GM23338 (cell line): ENCODE results near the gene LRCH3. TPM values are rescaled to one million over a fixed set of nuclear protein-coding genes. Genes with fewer than 3 reads are reported as not detected.
A peak's percentile ranks its signal among the peaks of the same experiment; 100 is the strongest.

Experiments used
- ATAC-seq: fragments of 200-7000 bp; cut with Tn5 transposase; 3 replicates; pipeline ENCODE4 v1.9.1; 2020
- DNase-seq: peaks from one replicate; pipeline ENCODE4 v3.0.0-alpha.2; 2015; ENCODE audit warnings: low spot score
- H2AFZ ChIP-seq: fragments of 200-600 bp; sonication (generic); 2 replicates; pipeline ENCODE4 v1.8.0; 2016; ENCODE audit warnings: antibody characterized with exemption, mild to moderate bottlenecking, moderate library complexity
- H3F3A ChIP-seq: fragments of 200-600 bp; sonication (generic); replicated peaks from 2 replicates; pipeline ENCODE4 v1.8.0; 2017; ENCODE audit warnings: antibody characterized with exemption, mixed run types, low read depth
- H3K27ac ChIP-seq: fragments of 200-600 bp; sonication (generic); 2 replicates; pipeline ENCODE4 v1.6.1; 2016; ENCODE audit warnings: low read depth
- H3K27me3 ChIP-seq: fragments of 200-600 bp; sonication (generic); 2 replicates; pipeline ENCODE4 v1.8.0; 2016; ENCODE audit warnings: mild to moderate bottlenecking, mixed run types, moderate library complexity; ENCODE audit not compliant: insufficient read depth
- H3K36me3 ChIP-seq: fragments of 200-600 bp; sonication (generic); 2 replicates; pipeline ENCODE4 v1.8.0; 2016; ENCODE audit warnings: mild to moderate bottlenecking; ENCODE audit not compliant: insufficient read depth
- H3K4me1 ChIP-seq: fragments of 200-600 bp; sonication (generic); 2 replicates; pipeline ENCODE4 v1.8.0; 2016; ENCODE audit warnings: mild to moderate bottlenecking, moderate library complexity; ENCODE audit not compliant: insufficient read depth
- H3K4me2 ChIP-seq: fragments of 200-600 bp; sonication (generic); 2 replicates; pipeline ENCODE4 v1.7.1; 2017; ENCODE audit warnings: mixed run types
- H3K4me3 ChIP-seq: fragments of 200-600 bp; sonication (generic); 2 replicates; pipeline ENCODE4 v1.6.1; 2016; ENCODE audit warnings: mixed run types
- H3K79me2 ChIP-seq: fragments of 200-600 bp; sonication (generic); replicated peaks from 2 replicates; pipeline ENCODE4 v1.8.0; 2017; ENCODE audit warnings: mild to moderate bottlenecking; ENCODE audit not compliant: insufficient read depth
- H3K9me2 ChIP-seq: fragments of 200-600 bp; sonication (generic); 2 replicates; pipeline ENCODE4 v1.8.0; 2017; ENCODE audit not compliant: insufficient read depth
- H4K20me1 ChIP-seq: fragments of 200-600 bp; sonication (generic); replicated peaks from 2 replicates; pipeline ENCODE4 v1.8.0; 2017; ENCODE audit warnings: mild to moderate bottlenecking; ENCODE audit not compliant: insufficient read depth
- H3K27ac Mint-ChIP-seq: 2 replicates; pipeline ENCODE4 v1.8.0; 2020; ENCODE audit warnings: inconsistent platforms, mild to moderate bottlenecking, moderate library complexity, mixed read lengths
- H3K27me3 Mint-ChIP-seq: 3 replicates; pipeline ENCODE4 v1.8.0; 2022; ENCODE audit warnings: low read depth, mild to moderate bottlenecking, moderate library complexity, mixed read lengths, inconsistent platforms; ENCODE audit not compliant: insufficient read depth, poor library complexity
- H3K36me3 Mint-ChIP-seq: 3 replicates; pipeline ENCODE4 v1.8.0; 2021; ENCODE audit warnings: low read depth, mild to moderate bottlenecking, inconsistent platforms, moderate library complexity, mixed read lengths
- H3K4me1 Mint-ChIP-seq: 3 replicates; pipeline ENCODE4 v1.8.0; 2020; ENCODE audit warnings: mild to moderate bottlenecking, inconsistent platforms, mixed read lengths
- H3K4me3 Mint-ChIP-seq: 3 replicates; pipeline ENCODE4 v1.8.0; 2021; ENCODE audit warnings: moderate library complexity, mild to moderate bottlenecking, inconsistent platforms, mixed read lengths
- H3K9me3 Mint-ChIP-seq: 3 replicates; pipeline ENCODE4 v1.8.0; 2020; ENCODE audit warnings: moderate library complexity, mild to moderate bottlenecking, inconsistent platforms, mixed read lengths
- CREB1 ChIP-seq: fragments of 250-450 bp; sonication (Bioruptor Pico); IDR thresholded peaks from 2 replicates; pipeline ENCODE4 v1.5.0; 2020; ENCODE audit warnings: low read depth, mild to moderate bottlenecking, moderate library complexity
- EZH2 ChIP-seq: fragments of 200-600 bp; sonication (generic); IDR thresholded peaks from one replicate; pipeline ENCODE4 v1.8.0; 2017; ENCODE audit warnings: antibody characterized with exemption, mild to moderate bottlenecking, low read depth; ENCODE audit not compliant: unreplicated experiment
- EZH2phosphoT487 ChIP-seq: fragments of 200-600 bp; sonication (generic); IDR thresholded peaks from one replicate; pipeline ENCODE4 v1.8.1; 2018; ENCODE audit warnings: antibody characterized with exemption; ENCODE audit not compliant: unreplicated experiment
- JUNB ChIP-seq: IDR thresholded peaks from one replicate; pipeline ENCODE4 v1.6.1; 2016; ENCODE audit warnings: antibody characterized with exemption; ENCODE audit not compliant: unreplicated experiment
- NANOG ChIP-seq: IDR thresholded peaks from 2 replicates; pipeline ENCODE4 v1.6.1; 2016; ENCODE audit warnings: antibody characterized with exemption, borderline replicate concordance
- POLR2AphosphoS5 ChIP-seq: IDR thresholded peaks from 2 replicates; pipeline ENCODE4 v1.6.1; 2016; ENCODE audit warnings: antibody characterized with exemption, low read depth
- STAT1 ChIP-seq: IDR thresholded peaks from one replicate; pipeline ENCODE4 v1.6.1; 2016; ENCODE audit warnings: antibody characterized with exemption; ENCODE audit not compliant: unreplicated experiment
- ZNF114 ChIP-seq: fragments of 250-450 bp; sonication (Bioruptor Pico); IDR thresholded peaks from 2 replicates; pipeline ENCODE4 v1.5.0; 2020; ENCODE audit warnings: mild to moderate bottlenecking, moderate library complexity
- ZNF331 ChIP-seq: fragments of 250-450 bp; sonication (Bioruptor Pico); IDR thresholded peaks from 2 replicates; pipeline ENCODE4 v1.5.0; 2020; ENCODE audit warnings: low read depth, mild to moderate bottlenecking, moderate library complexity
- polyA plus RNA-seq: library from polyadenylated mRNA; unstranded; fragments of >200 nt; fragmentation: Nextera tagmentation; extraction: Ambion mirVana; gene quantifications from 2 replicates; pipeline ENCODE4 v1.2.1, GENCODE V29; 2016
- total RNA-seq: library from RNA; depleted of rRNA; stranded (reverse); fragments of >200 nt; shearing (Covaris generic); gene quantifications from 2 replicates; pipeline ENCODE4 v1.2.3, GENCODE V29; 2014
- TF ChIP-seq, protein P1 (sequence below): IDR thresholded peaks from 2 replicates; pipeline ENCODE4 v1.6.1; 2016; ENCODE audit warnings: antibody characterized with exemption
- TF ChIP-seq, protein P2 (sequence below), 2 experiments: fragments of 200-600 bp in 1 of 2; sonication (generic) in 1 of 2; conservative IDR thresholded peaks; 2 replicates each; pipeline versions ENCODE4 v1.5.1 to v1.6.1; 2016 to 2017; ENCODE audit warnings: antibody characterized with exemption in 2 of 2, low read depth in 2 of 2, mild to moderate bottlenecking in 2 of 2, moderate library complexity in 1 of 2
- TF ChIP-seq, protein P3 (sequence below): IDR thresholded peaks from one replicate; pipeline ENCODE4 v1.6.1; 2018; ENCODE audit warnings: antibody characterized with exemption; ENCODE audit not compliant: unreplicated experiment
- TF ChIP-seq, protein P4 (sequence below): fragments of 250-450 bp; sonication (Bioruptor Pico); IDR thresholded peaks from 2 replicates; pipeline ENCODE4 v1.5.0; 2020; ENCODE audit warnings: mild to moderate bottlenecking, moderate library complexity

LRCH3 gene
- total and polyA plus RNA-seq, 2 experiments from 2014 or later: 22.9 to 60.0 TPM

DNA sequence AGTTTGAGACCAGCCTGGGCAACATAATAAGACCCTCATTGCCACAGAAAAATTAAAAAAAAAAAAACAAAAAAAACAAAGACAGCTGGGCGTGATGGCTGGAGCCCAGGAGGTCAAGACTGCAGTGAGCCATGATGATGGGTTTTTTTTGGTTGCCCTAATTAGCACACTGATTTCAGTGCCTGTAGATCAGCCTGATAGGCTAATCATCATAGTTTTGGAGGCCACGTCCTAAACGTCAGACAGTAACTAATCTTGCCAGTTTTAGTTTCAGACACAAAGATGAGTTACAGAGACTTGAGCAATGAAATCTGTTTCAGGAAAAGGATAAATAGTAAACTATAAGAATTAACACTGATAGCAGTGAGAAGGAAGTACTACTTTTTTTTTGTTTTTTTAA, 55.4 kb downstream of the LRCH3 start:
- Mint-ChIP-seq H3K27me3 (peaks cover 4% of the 10 kb centered on the region), H3K4me3 (no peak overlapping the region), H3K9me3 (no peaks in the 10 kb centered on the region), H3K27ac (no peak overlapping the region; the same call in 1 of the 2 replicates), H3K4me1 (peaks cover 30% of the 10 kb centered on the region), H3K36me3 (peaks cover 60% of the 10 kb centered on the region)
- Histone ChIP-seq H3K36me3 (peaks cover 8% of the 10 kb centered on the region), H3K4me3 (no peak overlapping the region), H3K27me3 (no peaks in the 10 kb centered on the region), H2AFZ (no peak overlapping the region), H3K9me2 (no peaks in the 10 kb centered on the region), H3K4me2 (no peak overlapping the region), H3K79me2 (no peaks in the 10 kb centered on the region), H3K4me1 (peaks cover 3% of the 10 kb centered on the region; the same call in 1 of the 2 replicates), H3K27ac (peak overlapping the region; percentile 3; the same call in 1 of the 2 replicates), H3F3A (no peaks in the 10 kb centered on the region; the same call in 1 of the 2 replicates), H4K20me1 (no peaks in the 10 kb centered on the region)
- ATAC-seq (no peak), DNase-seq (no peak)
- TF ChIP-seq NANOG (no peak), POLR2AphosphoS5 (no peak), EZH2phosphoT487 (no peak), STAT1 (no peak), CREB1 (CRISPR knock-in tag) (no peak), JUNB (no peak), ZNF114 (CRISPR knock-in tag) (no peak), EZH2 (no peak), ZNF331 (no peak)
- TF ChIP-seq, protein P1, sequence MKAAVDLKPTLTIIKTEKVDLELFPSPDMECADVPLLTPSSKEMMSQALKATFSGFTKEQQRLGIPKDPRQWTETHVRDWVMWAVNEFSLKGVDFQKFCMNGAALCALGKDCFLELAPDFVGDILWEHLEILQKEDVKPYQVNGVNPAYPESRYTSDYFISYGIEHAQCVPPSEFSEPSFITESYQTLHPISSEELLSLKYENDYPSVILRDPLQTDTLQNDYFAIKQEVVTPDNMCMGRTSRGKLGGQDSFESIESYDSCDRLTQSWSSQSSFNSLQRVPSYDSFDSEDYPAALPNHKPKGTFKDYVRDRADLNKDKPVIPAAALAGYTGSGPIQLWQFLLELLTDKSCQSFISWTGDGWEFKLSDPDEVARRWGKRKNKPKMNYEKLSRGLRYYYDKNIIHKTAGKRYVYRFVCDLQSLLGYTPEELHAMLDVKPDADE: no peak
- TF ChIP-seq, protein P2, sequence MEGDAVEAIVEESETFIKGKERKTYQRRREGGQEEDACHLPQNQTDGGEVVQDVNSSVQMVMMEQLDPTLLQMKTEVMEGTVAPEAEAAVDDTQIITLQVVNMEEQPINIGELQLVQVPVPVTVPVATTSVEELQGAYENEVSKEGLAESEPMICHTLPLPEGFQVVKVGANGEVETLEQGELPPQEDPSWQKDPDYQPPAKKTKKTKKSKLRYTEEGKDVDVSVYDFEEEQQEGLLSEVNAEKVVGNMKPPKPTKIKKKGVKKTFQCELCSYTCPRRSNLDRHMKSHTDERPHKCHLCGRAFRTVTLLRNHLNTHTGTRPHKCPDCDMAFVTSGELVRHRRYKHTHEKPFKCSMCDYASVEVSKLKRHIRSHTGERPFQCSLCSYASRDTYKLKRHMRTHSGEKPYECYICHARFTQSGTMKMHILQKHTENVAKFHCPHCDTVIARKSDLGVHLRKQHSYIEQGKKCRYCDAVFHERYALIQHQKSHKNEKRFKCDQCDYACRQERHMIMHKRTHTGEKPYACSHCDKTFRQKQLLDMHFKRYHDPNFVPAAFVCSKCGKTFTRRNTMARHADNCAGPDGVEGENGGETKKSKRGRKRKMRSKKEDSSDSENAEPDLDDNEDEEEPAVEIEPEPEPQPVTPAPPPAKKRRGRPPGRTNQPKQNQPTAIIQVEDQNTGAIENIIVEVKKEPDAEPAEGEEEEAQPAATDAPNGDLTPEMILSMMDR (conservative IDR thresholded peaks at IDR 0.05; ENCODE audit: low read depth in 2 of 2): no peak
- TF ChIP-seq, protein P3, sequence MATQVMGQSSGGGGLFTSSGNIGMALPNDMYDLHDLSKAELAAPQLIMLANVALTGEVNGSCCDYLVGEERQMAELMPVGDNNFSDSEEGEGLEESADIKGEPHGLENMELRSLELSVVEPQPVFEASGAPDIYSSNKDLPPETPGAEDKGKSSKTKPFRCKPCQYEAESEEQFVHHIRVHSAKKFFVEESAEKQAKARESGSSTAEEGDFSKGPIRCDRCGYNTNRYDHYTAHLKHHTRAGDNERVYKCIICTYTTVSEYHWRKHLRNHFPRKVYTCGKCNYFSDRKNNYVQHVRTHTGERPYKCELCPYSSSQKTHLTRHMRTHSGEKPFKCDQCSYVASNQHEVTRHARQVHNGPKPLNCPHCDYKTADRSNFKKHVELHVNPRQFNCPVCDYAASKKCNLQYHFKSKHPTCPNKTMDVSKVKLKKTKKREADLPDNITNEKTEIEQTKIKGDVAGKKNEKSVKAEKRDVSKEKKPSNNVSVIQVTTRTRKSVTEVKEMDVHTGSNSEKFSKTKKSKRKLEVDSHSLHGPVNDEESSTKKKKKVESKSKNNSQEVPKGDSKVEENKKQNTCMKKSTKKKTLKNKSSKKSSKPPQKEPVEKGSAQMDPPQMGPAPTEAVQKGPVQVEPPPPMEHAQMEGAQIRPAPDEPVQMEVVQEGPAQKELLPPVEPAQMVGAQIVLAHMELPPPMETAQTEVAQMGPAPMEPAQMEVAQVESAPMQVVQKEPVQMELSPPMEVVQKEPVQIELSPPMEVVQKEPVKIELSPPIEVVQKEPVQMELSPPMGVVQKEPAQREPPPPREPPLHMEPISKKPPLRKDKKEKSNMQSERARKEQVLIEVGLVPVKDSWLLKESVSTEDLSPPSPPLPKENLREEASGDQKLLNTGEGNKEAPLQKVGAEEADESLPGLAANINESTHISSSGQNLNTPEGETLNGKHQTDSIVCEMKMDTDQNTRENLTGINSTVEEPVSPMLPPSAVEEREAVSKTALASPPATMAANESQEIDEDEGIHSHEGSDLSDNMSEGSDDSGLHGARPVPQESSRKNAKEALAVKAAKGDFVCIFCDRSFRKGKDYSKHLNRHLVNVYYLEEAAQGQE: no peak
- TF ChIP-seq, protein P4, sequence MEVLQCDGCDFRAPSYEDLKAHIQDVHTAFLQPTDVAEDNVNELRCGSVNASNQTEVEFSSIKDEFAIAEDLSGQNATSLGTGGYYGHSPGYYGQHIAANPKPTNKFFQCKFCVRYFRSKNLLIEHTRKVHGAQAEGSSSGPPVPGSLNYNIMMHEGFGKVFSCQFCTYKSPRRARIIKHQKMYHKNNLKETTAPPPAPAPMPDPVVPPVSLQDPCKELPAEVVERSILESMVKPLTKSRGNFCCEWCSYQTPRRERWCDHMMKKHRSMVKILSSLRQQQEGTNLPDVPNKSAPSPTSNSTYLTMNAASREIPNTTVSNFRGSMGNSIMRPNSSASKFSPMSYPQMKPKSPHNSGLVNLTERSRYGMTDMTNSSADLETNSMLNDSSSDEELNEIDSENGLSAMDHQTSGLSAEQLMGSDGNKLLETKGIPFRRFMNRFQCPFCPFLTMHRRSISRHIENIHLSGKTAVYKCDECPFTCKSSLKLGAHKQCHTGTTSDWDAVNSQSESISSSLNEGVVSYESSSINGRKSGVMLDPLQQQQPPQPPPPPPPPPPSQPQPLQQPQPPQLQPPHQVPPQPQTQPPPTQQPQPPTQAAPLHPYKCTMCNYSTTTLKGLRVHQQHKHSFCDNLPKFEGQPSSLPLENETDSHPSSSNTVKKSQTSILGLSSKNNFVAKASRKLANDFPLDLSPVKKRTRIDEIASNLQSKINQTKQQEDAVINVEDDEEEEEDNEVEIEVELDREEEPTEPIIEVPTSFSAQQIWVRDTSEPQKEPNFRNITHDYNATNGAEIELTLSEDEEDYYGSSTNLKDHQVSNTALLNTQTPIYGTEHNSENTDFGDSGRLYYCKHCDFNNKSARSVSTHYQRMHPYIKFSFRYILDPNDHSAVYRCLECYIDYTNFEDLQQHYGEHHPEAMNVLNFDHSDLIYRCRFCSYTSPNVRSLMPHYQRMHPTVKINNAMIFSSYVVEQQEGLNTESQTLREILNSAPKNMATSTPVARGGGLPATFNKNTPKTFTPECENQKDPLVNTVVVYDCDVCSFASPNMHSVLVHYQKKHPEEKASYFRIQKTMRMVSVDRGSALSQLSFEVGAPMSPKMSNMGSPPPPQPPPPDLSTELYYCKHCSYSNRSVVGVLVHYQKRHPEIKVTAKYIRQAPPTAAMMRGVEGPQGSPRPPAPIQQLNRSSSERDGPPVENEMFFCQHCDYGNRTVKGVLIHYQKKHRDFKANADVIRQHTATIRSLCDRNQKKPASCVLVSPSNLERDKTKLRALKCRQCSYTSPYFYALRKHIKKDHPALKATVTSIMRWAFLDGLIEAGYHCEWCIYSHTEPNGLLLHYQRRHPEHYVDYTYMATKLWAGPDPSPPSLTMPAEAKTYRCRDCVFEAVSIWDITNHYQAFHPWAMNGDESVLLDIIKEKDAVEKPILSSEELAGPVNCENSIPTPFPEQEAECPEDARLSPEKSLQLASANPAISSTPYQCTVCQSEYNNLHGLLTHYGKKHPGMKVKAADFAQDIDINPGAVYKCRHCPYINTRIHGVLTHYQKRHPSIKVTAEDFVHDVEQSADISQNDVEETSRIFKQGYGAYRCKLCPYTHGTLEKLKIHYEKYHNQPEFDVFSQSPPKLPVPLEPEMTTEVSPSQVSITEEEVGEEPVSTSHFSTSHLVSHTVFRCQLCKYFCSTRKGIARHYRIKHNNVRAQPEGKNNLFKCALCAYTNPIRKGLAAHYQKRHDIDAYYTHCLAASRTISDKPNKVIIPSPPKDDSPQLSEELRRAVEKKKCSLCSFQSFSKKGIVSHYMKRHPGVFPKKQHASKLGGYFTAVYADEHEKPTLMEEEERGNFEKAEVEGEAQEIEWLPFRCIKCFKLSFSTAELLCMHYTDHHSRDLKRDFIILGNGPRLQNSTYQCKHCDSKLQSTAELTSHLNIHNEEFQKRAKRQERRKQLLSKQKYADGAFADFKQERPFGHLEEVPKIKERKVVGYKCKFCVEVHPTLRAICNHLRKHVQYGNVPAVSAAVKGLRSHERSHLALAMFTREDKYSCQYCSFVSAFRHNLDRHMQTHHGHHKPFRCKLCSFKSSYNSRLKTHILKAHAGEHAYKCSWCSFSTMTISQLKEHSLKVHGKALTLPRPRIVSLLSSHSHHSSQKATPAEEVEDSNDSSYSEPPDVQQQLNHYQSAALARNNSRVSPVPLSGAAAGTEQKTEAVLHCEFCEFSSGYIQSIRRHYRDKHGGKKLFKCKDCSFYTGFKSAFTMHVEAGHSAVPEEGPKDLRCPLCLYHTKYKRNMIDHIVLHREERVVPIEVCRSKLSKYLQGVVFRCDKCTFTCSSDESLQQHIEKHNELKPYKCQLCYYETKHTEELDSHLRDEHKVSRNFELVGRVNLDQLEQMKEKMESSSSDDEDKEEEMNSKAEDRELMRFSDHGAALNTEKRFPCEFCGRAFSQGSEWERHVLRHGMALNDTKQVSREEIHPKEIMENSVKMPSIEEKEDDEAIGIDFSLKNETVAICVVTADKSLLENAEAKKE (CRISPR knock-in tag): no peak
